GM23248 (cell line): ENCODE measurements around the gene NDUFA12.

Experiments used
- EZH2 ChIP-seq: fragments of 200-600 bp; sonication (generic); IDR thresholded peaks from 2 replicates; pipeline ENCODE4 v1.6.1; 2018; ENCODE audit warnings: antibody characterized with exemption, mild to moderate bottlenecking; ENCODE audit not compliant: insufficient read depth, poor library complexity, severe bottlenecking
- EZH2phosphoT487 ChIP-seq: fragments of 200-600 bp; sonication (generic); IDR thresholded peaks from 2 replicates; pipeline ENCODE4 v1.6.1; 2018; ENCODE audit warnings: antibody characterized with exemption, moderate library complexity, mild to moderate bottlenecking, low read depth; ENCODE audit not compliant: insufficient read depth

DNA sequence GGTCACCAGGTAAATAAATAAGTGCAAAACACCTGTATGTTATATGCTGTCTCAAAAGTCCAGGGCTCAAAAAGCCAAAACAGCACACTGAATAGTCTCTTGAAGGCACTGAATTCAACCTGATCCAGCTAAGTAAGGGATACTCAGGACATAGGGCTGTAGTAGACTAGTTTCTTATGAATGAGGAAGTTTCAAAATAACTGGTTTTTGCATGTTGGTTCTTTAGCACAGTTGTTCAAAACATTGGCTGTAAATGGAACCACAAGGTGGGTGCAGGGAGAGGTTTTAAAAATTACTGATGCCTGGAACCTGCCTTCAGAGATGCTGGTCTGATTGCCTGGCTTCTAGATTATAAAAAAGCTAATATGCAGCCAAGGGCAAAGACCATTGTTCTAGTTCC lies 34.1 kb downstream of the NDUFA12 start:
- TF ChIP-seq EZH2phosphoT487 (no peak), EZH2 (no peak)
